ENCODE results near the gene HIVEP2.

The HIVEP2 gene

GRCh38 chr6:142867988-142868812 lies 76.8 kb downstream of the HIVEP2 start:
- Histone ChIP-seq H3K9me3 (no peaks in the 10 kb centered on the region), H3K27me3 (ENCODE audit: low read depth) (no peaks in the 10 kb centered on the region), H3K4me1 (no peaks in the 10 kb centered on the region), H3K4me3 (no peak overlapping the region), H3K36me3 (replicated peaks) (no peaks in the 10 kb centered on the region)
- in situ Hi-C loops (cut with MboI; ENCODE audit: low sequenced_read_pairs): no loop called here
- DNase-seq (ENCODE audit: low spot score in 2 of 2): no peak

- DNase-seq (ENCODE audit: low spot score in 2 of 2): no peak
- no peaks in the 10 kb centered on the region for H3K4me1 ChIP-seq
- in situ Hi-C loops (cut with MboI; ENCODE audit: low sequenced_read_pairs): no loop called here
- no peaks in the 10 kb centered on the region for H3K36me3 ChIP-seq (replicated peaks)
- no peaks in the 10 kb centered on the region for H3K27me3 ChIP-seq (ENCODE audit: low read depth)
- no peak overlapping the region for H3K4me3 ChIP-seq
- H3K9me3 ChIP-seq: no peaks in the 10 kb centered on the region
These were observed 77.6 kb downstream of the HIVEP2 start for GRCh38 chr6:142867355-142867801.

- Histone ChIP-seq H3K9me3 (no peaks in the 10 kb centered on the region), H3K27me3 (ENCODE audit: low read depth) (no peaks in the 10 kb centered on the region), H3K4me3 (no peak overlapping the region), H3K4me1 (no peaks in the 10 kb centered on the region), H3K36me3 (replicated peaks) (no peaks in the 10 kb centered on the region)
- no peak for DNase-seq (ENCODE audit: low spot score in 2 of 2)
- in situ Hi-C loops (cut with MboI; ENCODE audit: low sequenced_read_pairs): no loop called here
These were observed 81.0 kb downstream of the HIVEP2 start for GRCh38 chr6:142863981-142864380.

- no peak for DNase-seq (ENCODE audit: low spot score in 2 of 2)
- in situ Hi-C loops (cut with MboI; ENCODE audit: low sequenced_read_pairs): no loop called here
- Histone ChIP-seq H3K36me3 (replicated peaks) (no peaks in the 10 kb centered on the region), H3K4me1 (no peaks in the 10 kb centered on the region), H3K27me3 (ENCODE audit: low read depth) (no peaks in the 10 kb centered on the region), H3K9me3 (no peaks in the 10 kb centered on the region), H3K4me3 (no peak overlapping the region)
These were observed 83.3 kb downstream of the HIVEP2 start for GRCh38 chr6:142861711-142862110.

- Histone ChIP-seq H3K36me3 (replicated peaks) (no peaks in the 10 kb centered on the region), H3K4me3 (no peak overlapping the region), H3K27me3 (ENCODE audit: low read depth) (no peaks in the 10 kb centered on the region), H3K9me3 (no peaks in the 10 kb centered on the region), H3K4me1 (no peaks in the 10 kb centered on the region)
- in situ Hi-C loops (cut with MboI; ENCODE audit: low sequenced_read_pairs): no loop called here
- DNase-seq (ENCODE audit: low spot score in 2 of 2): no peak
These were observed 84.5 kb downstream of the HIVEP2 start for GRCh38 chr6:142860498-142860897.

GRCh38 chr6:142857796-142858555 lies 87.0 kb downstream of the HIVEP2 start:
- Histone ChIP-seq H3K9me3 (no peaks in the 10 kb centered on the region), H3K27me3 (ENCODE audit: low read depth) (no peaks in the 10 kb centered on the region), H3K4me1 (no peaks in the 10 kb centered on the region), H3K4me3 (no peak overlapping the region), H3K36me3 (replicated peaks) (no peaks in the 10 kb centered on the region)
- in situ Hi-C loops (cut with MboI; ENCODE audit: low sequenced_read_pairs): no loop called here
- no peak for DNase-seq (ENCODE audit: low spot score in 2 of 2)

- H3K36me3 ChIP-seq (replicated peaks): no peaks in the 10 kb centered on the region
- H3K9me3 ChIP-seq: no peaks in the 10 kb centered on the region
- DNase-seq (ENCODE audit: low spot score in 2 of 2): no peak
- no peaks in the 10 kb centered on the region for H3K4me1 ChIP-seq
- in situ Hi-C loops (cut with MboI; ENCODE audit: low sequenced_read_pairs): no loop called here
- no peaks in the 10 kb centered on the region for H3K27me3 ChIP-seq (ENCODE audit: low read depth)
- H3K4me3 ChIP-seq: no peak overlapping the region
These were observed 87.7 kb downstream of the HIVEP2 start for GRCh38 chr6:142857233-142857761.

GRCh38 chr6:142856624-142857232 lies 88.2 kb downstream of the HIVEP2 start:
- in situ Hi-C loops (cut with MboI; ENCODE audit: low sequenced_read_pairs): no loop called here
- H3K9me3 ChIP-seq: no peaks in the 10 kb centered on the region
- DNase-seq (ENCODE audit: low spot score in 2 of 2): no peak
- H3K4me1 ChIP-seq: no peaks in the 10 kb centered on the region
- no peaks in the 10 kb centered on the region for H3K36me3 ChIP-seq (replicated peaks)
- H3K27me3 ChIP-seq (ENCODE audit: low read depth): no peaks in the 10 kb centered on the region
- H3K4me3 ChIP-seq: no peak overlapping the region

GRCh38 chr6:142855893-142856623 lies 88.9 kb downstream of the HIVEP2 start:
- no peaks in the 10 kb centered on the region; the same call in 1 of the 2 replicates for H3K4me1 ChIP-seq
- in situ Hi-C loops (cut with MboI; ENCODE audit: low sequenced_read_pairs): no loop called here
- no peaks in the 10 kb centered on the region for H3K27me3 ChIP-seq (ENCODE audit: low read depth)
- H3K4me3 ChIP-seq: no peak overlapping the region
- DNase-seq (ENCODE audit: low spot score in 2 of 2): no peak
- no peaks in the 10 kb centered on the region for H3K9me3 ChIP-seq
- H3K36me3 ChIP-seq (replicated peaks): no peaks in the 10 kb centered on the region

- no peaks in the 10 kb centered on the region; the same call in 1 of the 2 replicates for H3K4me1 ChIP-seq
- H3K9me3 ChIP-seq: no peaks in the 10 kb centered on the region
- in situ Hi-C loops (cut with MboI; ENCODE audit: low sequenced_read_pairs): no loop called here
- no peak for DNase-seq (ENCODE audit: low spot score in 2 of 2)
- H3K27me3 ChIP-seq (ENCODE audit: low read depth): no peaks in the 10 kb centered on the region
- H3K36me3 ChIP-seq (replicated peaks): no peaks in the 10 kb centered on the region
- no peak overlapping the region for H3K4me3 ChIP-seq
These were observed 90.1 kb downstream of the HIVEP2 start for GRCh38 chr6:142854589-142855488.

GRCh38 chr6:142853244-142854180 lies 91.5 kb downstream of the HIVEP2 start:
- H3K4me1 ChIP-seq: no peaks in the 10 kb centered on the region; the same call in 1 of the 2 replicates
- no peaks in the 10 kb centered on the region for H3K36me3 ChIP-seq (replicated peaks)
- H3K9me3 ChIP-seq: no peaks in the 10 kb centered on the region
- DNase-seq (ENCODE audit: low spot score in 2 of 2): no peak
- no peaks in the 10 kb centered on the region for H3K27me3 ChIP-seq (ENCODE audit: low read depth)
- H3K4me3 ChIP-seq: no peak overlapping the region
- in situ Hi-C loops (cut with MboI; ENCODE audit: low sequenced_read_pairs): no loop called here

- Histone ChIP-seq H3K36me3 (replicated peaks) (no peaks in the 10 kb centered on the region), H3K27me3 (ENCODE audit: low read depth) (no peaks in the 10 kb centered on the region), H3K9me3 (no peaks in the 10 kb centered on the region), H3K4me3 (no peak overlapping the region), H3K4me1 (peaks cover 6% of the 10 kb centered on the region)
- in situ Hi-C loops (cut with MboI; ENCODE audit: low sequenced_read_pairs): no loop called here
- no peak for DNase-seq (ENCODE audit: low spot score in 2 of 2)
These were observed 93.4 kb downstream of the HIVEP2 start for GRCh38 chr6:142851601-142852000.

Measured in HAP-1 (cell line).